22Rv1 (cell line): Measurements from ENCODE around the gene AQP1.

Experiments used
- H3K27ac ChIP-seq: fragments of 450-650 bp; 2 replicates; pipeline ENCODE4 v1.5.1; 2017
- CTCF ChIP-seq: fragments of 450-650 bp; IDR thresholded peaks from 2 replicates; pipeline ENCODE4 v1.5.1; 2017; ENCODE audit warnings: mild to moderate bottlenecking
- ZFX ChIP-seq: fragments of 450-650 bp; IDR thresholded peaks from 2 replicates; pipeline ENCODE4 v1.6.1; 2017; ENCODE audit warnings: antibody characterized with exemption, borderline replicate concordance

The AQP1 gene

GRCh38 chr7:30924624-30925023 lies 13.0 kb downstream of the AQP1 start:
- TF ChIP-seq ZFX = no peak
- no peak for TF ChIP-seq CTCF

GRCh38 chr7:30925117-30925516 lies 13.5 kb downstream of the AQP1 start:
- no peak for TF ChIP-seq ZFX
- TF ChIP-seq CTCF = no peak

More at GRCh38 chr7:30924624-30925023, 13.0 kb downstream of the AQP1 start:
- no peak overlapping the region for H3K27ac ChIP-seq

GRCh38 chr7:30925913-30926312 lies 14.3 kb downstream of the AQP1 start:
- TF ChIP-seq CTCF (no peak), ZFX (no peak)
- H3K27ac ChIP-seq = no peak overlapping the region

More at GRCh38 chr7:30925117-30925516, 13.5 kb downstream of the AQP1 start:
- no peak overlapping the region for H3K27ac ChIP-seq

- H3K27ac ChIP-seq = no peak overlapping the region
- TF ChIP-seq CTCF (no peak), ZFX (no peak)
Observed at GRCh38 chr7:30926313-30926712, 14.7 kb downstream of the AQP1 start.

DNA sequence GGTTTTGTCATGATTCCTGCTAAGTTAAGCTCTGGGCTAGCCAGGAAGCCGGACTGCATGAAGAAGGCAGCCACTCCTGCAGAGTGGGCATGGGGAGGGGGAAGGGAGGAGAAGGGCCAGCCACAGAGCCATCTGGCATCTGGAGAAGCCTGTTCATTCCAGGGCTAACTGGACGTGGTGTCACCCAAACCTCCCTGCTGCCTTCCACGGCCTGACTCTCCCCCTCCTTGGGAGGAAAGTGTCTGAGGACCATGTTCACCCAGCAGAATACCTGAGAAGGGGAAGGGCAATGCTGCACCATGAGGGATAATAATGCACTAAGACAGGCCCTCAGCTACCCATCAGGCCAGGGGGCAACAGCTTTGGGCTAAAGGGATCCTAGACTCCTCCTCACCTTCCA lies 15.4 kb downstream of the AQP1 start:
- no peak overlapping the region for H3K27ac ChIP-seq
- TF ChIP-seq CTCF = no peak

DNA sequence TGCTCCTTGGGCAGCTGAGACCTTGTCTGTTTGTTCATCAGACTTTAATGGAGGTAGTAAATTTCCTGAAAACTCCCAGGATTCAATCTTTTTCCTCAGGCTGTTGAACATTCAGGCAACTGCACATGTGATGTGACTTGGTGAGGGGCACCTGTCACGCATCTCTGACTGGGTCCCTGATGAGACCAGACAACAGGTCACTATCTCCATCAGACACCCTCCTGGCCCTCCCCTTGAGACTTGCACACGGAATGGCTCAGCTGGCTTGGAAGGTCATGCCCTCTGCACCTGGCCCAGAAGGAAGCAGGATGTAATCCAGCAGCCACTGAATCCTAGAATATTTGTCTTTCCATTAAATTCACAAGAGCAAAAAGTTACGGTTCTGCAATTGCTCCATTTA lies 15.9 kb downstream of the AQP1 start:
- TF ChIP-seq ZFX (no peak), CTCF (no peak)

DNA sequence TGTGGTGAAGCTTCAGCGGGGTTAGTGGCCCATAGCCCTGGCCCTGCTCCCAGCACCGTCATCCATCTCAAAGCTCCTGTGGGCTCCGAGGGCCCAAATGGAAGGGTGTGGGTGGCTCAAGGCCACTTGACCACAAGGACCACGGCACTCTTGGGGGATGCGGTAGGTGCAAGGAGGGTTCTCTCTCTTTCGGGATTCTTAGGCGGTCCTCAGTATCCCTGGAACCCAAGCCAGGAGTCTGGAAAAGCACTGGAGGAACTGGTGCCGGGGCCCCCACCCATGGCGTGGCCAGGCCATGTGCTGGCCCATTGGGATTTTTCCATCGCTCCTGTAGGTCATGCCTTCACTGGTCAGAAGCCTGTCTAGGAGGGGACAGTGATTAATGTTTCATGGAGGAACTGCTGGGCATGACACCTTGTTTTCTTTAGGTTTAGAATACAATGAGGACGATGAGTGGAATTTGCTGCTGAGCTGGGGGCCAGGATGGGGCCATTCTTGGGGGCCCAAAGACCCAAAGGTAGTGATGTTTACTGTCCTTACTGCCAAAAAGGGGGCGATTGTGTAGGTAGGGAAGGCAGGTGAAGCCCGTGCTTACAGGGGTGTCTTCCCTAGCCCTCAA lies 16.7 kb downstream of the AQP1 start:
- TF ChIP-seq CTCF = no peak
- TF ChIP-seq ZFX = no peak
- H3K27ac ChIP-seq = no peak overlapping the region

More for the DNA sequence above, 15.9 kb downstream of the AQP1 start:
- no peak overlapping the region for H3K27ac ChIP-seq
